Measurements from ENCODE around the gene KICS2. TPM values are rescaled to one million over a fixed set of nuclear protein-coding genes. Genes with fewer than 3 reads are reported as not detected.

Gene KICS2
- total RNA-seq, 6 donors from 2014 or later = 6.0 to 16.6 (median 11.6) TPM

DNA sequence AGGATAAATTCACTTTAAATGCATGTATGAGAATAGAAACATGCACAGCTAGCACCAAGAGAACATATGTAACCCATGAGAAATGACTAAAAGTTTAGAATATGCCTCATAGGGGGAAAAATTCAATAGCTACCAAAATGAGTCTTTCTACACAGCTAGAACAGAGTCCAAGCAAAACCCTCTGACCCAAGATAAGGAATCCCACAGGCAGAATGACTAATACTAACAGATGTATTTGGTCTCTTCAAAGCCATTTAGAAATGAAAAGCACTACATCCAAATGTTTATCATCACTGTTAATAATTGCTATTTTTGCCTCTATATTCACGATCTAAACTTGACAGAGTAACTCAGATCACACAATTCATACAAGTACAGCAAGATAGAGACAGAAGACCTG lies 44.0 kb downstream of the KICS2 start:
- no peak for TF ChIP-seq POLR2A (IDR thresholded peaks at IDR 0.05)
- TF ChIP-seq EP300 (IDR thresholded peaks at IDR 0.05) = no peak
- no peak for TF ChIP-seq CTCF (IDR thresholded peaks at IDR 0.05)
- TF ChIP-seq POLR2AphosphoS5 (IDR thresholded peaks at IDR 0.05) = no peak
- H3K9me3 ChIP-seq = no peaks in the 10 kb centered on the region
- ATAC-seq (ENCODE audit: low FRiP score in 2 of 2) (peak in 1 of 2 donors; percentile 60), DNase-seq (no peak)
- H3K4me3 ChIP-seq = no peak overlapping the region
- H3K27me3 ChIP-seq = no peaks in the 10 kb centered on the region
- peaks cover 6 to 21% (median 9%) of the 10 kb centered on the region in 4 donors for H3K4me1 ChIP-seq
- 50 to 74% methylated on average over 1 of the region's 1 CpG for WGBS, 2 donors
- no peak overlapping the region for H3K27ac ChIP-seq
- H3K36me3 ChIP-seq = no peaks in the 10 kb centered on the region

DNA sequence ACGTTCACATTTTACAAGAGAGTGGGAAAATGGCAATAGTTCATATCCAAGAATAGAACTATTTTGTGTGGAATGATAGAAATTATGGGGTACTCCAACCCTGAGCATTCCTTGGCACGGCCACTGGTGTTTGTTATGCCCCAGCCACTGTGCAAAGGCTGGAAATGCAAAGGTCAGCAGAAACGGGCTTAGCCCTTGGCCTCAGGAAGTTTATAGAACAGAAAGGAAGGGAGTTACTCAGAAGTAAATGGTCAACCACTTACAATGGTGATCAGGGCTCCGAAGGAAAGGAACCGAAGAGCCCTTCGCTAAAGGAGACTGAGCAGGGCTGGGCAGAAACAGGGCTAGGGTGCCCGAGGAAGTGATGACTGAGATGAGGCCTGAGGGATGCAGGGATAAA lies 45.1 kb downstream of the KICS2 start:
- TF ChIP-seq CTCF (IDR thresholded peaks at IDR 0.05) (no peak), EP300 (IDR thresholded peaks at IDR 0.05) (no peak), POLR2AphosphoS5 (IDR thresholded peaks at IDR 0.05) (no peak), POLR2A (IDR thresholded peaks at IDR 0.05) (no peak)
- no peaks in the 10 kb centered on the region for H3K36me3 ChIP-seq
- H3K27me3 ChIP-seq = no peaks in the 10 kb centered on the region
- no peak for DNase-seq
- no peaks in the 10 kb centered on the region for H3K9me3 ChIP-seq
- H3K4me1 ChIP-seq = peaks cover 6 to 21% (median 9%) of the 10 kb centered on the region in 4 donors
- H3K4me3 ChIP-seq = no peak overlapping the region
- no peak overlapping the region for H3K27ac ChIP-seq
- ATAC-seq (ENCODE audit: low FRiP score in 2 of 2) = no peak
- WGBS, 2 donors = 65 to 75% methylated on average over 7 of the region's 7 CpGs

- H3K4me3 ChIP-seq = no peak overlapping the region
- H3K36me3 ChIP-seq = no peaks in the 10 kb centered on the region
- no peaks in the 10 kb centered on the region for H3K9me3 ChIP-seq
- no peaks in the 10 kb centered on the region for H3K27me3 ChIP-seq
- no peak for ATAC-seq (ENCODE audit: low FRiP score in 2 of 2)
- peaks cover 0 to 7% (median under 1%) of the 10 kb centered on the region in 4 donors for H3K4me1 ChIP-seq
- no peak for TF ChIP-seq EP300 (IDR thresholded peaks at IDR 0.05)
- H3K27ac ChIP-seq = no peak overlapping the region
- 56 to 59% methylated on average over 2 of the region's 2 CpGs for WGBS, 2 donors
- no peak for DNase-seq
Measured at GRCh38 chr12:64175254-64175945, 46.7 kb downstream of the KICS2 start.

- WGBS, 2 donors = 82 to 88% methylated on average over 3 of the region's 3 CpGs
- Histone ChIP-seq H3K27ac (no peak overlapping the region), H3K27me3 (no peaks in the 10 kb centered on the region), H3K4me3 (no peak overlapping the region), H3K4me1 (peaks cover 0 to 6% (median 0%) of the 10 kb centered on the region in 4 donors), H3K9me3 (no peaks in the 10 kb centered on the region), H3K36me3 (no peaks in the 10 kb centered on the region)
- DNase-seq (no peak), ATAC-seq (ENCODE audit: low FRiP score in 2 of 2) (no peak)
- TF ChIP-seq POLR2AphosphoS5 (IDR thresholded peaks at IDR 0.05) (no peak), EP300 (IDR thresholded peaks at IDR 0.05) (no peak), CTCF (IDR thresholded peaks at IDR 0.05) (no peak), POLR2A (IDR thresholded peaks at IDR 0.05) (no peak)
Measured at GRCh38 chr12:64173456-64173855, 48.6 kb downstream of the KICS2 start.

Small RNA genes within 50 kb of the gene (small RNA-seq; reads per million reads assigned to genes)
- gene RNU5A-7P = 0 reads per million in 4 donors
- gene RNU6-1009P = 0 reads per million in 4 donors

Other genes starting within 250 kb of the KICS2 start
- gene C12orf56, start 168.5 kb upstream of the KICS2 start, total RNA-seq = not detected
- gene XPOT, start 182.1 kb upstream of the KICS2 start, total RNA-seq = 10 to 100 TPM; 22.0 to 72.8 (median 32.8) TPM
- 10 to 100 TPM; 12.9 to 49.0 (median 16.7) TPM for gene TBK1, start 229.8 kb upstream of the KICS2 start, total RNA-seq

Data from upper lobe of left lung (tissue), 6 donors.